Mesothelial cell of epicardium (in vitro differentiated cells): Measurements from ENCODE around the gene ANKRD33B. TPM values are rescaled to one million over a fixed set of nuclear protein-coding genes. Genes with fewer than 3 reads are reported as not detected.

ENCODE experiments used
- DNase-seq, 2 experiments: peaks; one replicate each; pipeline ENCODE4 v3.0.0; 2021; ENCODE audit warnings: low spot score in 2 of 2; ENCODE audit not compliant: unreplicated experiment in 2 of 2
- H3K27ac Mint-ChIP-seq: 2 replicates; pipeline ENCODE4 v1.8.0; 2021; ENCODE audit warnings: mixed read lengths
- H3K27me3 Mint-ChIP-seq: 2 replicates; pipeline ENCODE4 v1.8.0; 2021; ENCODE audit warnings: low read depth, mixed read lengths
- H3K36me3 Mint-ChIP-seq: 2 replicates; pipeline ENCODE4 v1.8.0; 2021; ENCODE audit warnings: mixed read lengths
- H3K4me1 Mint-ChIP-seq: 2 replicates; pipeline ENCODE4 v1.8.0; 2021; ENCODE audit warnings: mixed read lengths
- H3K4me3 Mint-ChIP-seq: 2 replicates; pipeline ENCODE4 v1.8.0; 2021; ENCODE audit warnings: mild to moderate bottlenecking, moderate library complexity, mixed read lengths
- H3K9me3 Mint-ChIP-seq: 2 replicates; pipeline ENCODE4 v1.8.0; 2021; ENCODE audit warnings: mixed read lengths
- CTCF ChIP-seq: fragments of 200-600 bp; sonication (generic); IDR thresholded peaks from one replicate; pipeline ENCODE4 v1.5.0; 2021; ENCODE audit warnings: antibody characterized with exemption; ENCODE audit not compliant: unreplicated experiment
- total RNA-seq: library from RNA; stranded (reverse); gene quantifications from 3 replicates; pipeline ENCODE4 v1.2.1, GENCODE V29; 2021

ANKRD33B gene
- total RNA-seq, 1 donor from 2014 or later, result 3.8 TPM

GRCh38 chr5:10674096-10674495 is 110.2 kb downstream of the ANKRD33B start:
- peaks cover 18% of the 10 kb centered on the region for H3K27me3 Mint-ChIP-seq
- H3K27ac Mint-ChIP-seq, result no peak overlapping the region
- H3K4me1 Mint-ChIP-seq, result peaks cover 12% of the 10 kb centered on the region
- no peak for DNase-seq
- H3K9me3 Mint-ChIP-seq, result peaks cover 11% of the 10 kb centered on the region
- H3K4me3 Mint-ChIP-seq, result no peak overlapping the region
- peaks cover 25% of the 10 kb centered on the region for H3K36me3 Mint-ChIP-seq
- TF ChIP-seq CTCF, result no peak

- Mint-ChIP-seq H3K27ac (no peak overlapping the region), H3K4me1 (peaks cover 12% of the 10 kb centered on the region), H3K36me3 (peaks cover 25% of the 10 kb centered on the region), H3K9me3 (peaks cover 11% of the 10 kb centered on the region), H3K27me3 (peaks cover 18% of the 10 kb centered on the region), H3K4me3 (no peak overlapping the region)
- no peak for TF ChIP-seq CTCF
- no peak for DNase-seq
These were observed 110.7 kb downstream of the ANKRD33B start for GRCh38 chr5:10674582-10674981.

- Mint-ChIP-seq H3K4me3 (no peak overlapping the region), H3K9me3 (peaks cover 11% of the 10 kb centered on the region), H3K27me3 (peaks cover 18% of the 10 kb centered on the region), H3K36me3 (peaks cover 31% of the 10 kb centered on the region), H3K4me1 (peaks cover 12% of the 10 kb centered on the region), H3K27ac (no peak overlapping the region)
- DNase-seq, result no peak
- no peak for TF ChIP-seq CTCF
These were observed 111.4 kb downstream of the ANKRD33B start for GRCh38 chr5:10675177-10675700.

GRCh38 chr5:10676224-10676623 is 112.4 kb downstream of the ANKRD33B start:
- Mint-ChIP-seq H3K9me3 (peaks cover 11% of the 10 kb centered on the region), H3K27me3 (peaks cover 15% of the 10 kb centered on the region), H3K36me3 (peaks cover 36% of the 10 kb centered on the region), H3K4me1 (peaks cover 12% of the 10 kb centered on the region), H3K27ac (no peak overlapping the region), H3K4me3 (no peak overlapping the region)
- no peak for TF ChIP-seq CTCF
- DNase-seq, result no peak

GRCh38 chr5:10676946-10677345 is 113.1 kb downstream of the ANKRD33B start:
- Mint-ChIP-seq H3K36me3 (peaks cover 36% of the 10 kb centered on the region), H3K9me3 (peaks cover 11% of the 10 kb centered on the region), H3K27ac (no peak overlapping the region), H3K27me3 (peaks cover 15% of the 10 kb centered on the region), H3K4me1 (peaks cover 10% of the 10 kb centered on the region), H3K4me3 (no peak overlapping the region)
- no peak for TF ChIP-seq CTCF
- DNase-seq, result no peak

GRCh38 chr5:10677533-10677932 is 113.7 kb downstream of the ANKRD33B start:
- H3K27me3 Mint-ChIP-seq, result peaks cover 15% of the 10 kb centered on the region
- H3K9me3 Mint-ChIP-seq, result peaks cover 11% of the 10 kb centered on the region
- no peak for DNase-seq
- TF ChIP-seq CTCF, result no peak
- H3K4me3 Mint-ChIP-seq, result no peak overlapping the region
- peaks cover 39% of the 10 kb centered on the region for H3K36me3 Mint-ChIP-seq
- no peak overlapping the region for H3K27ac Mint-ChIP-seq
- H3K4me1 Mint-ChIP-seq, result peaks cover 5% of the 10 kb centered on the region
